Testis (tissue), 3 donors: Measurements from ENCODE around the gene STXBP5L. TPM values are rescaled to one million over a fixed set of nuclear protein-coding genes. Genes with fewer than 3 reads are reported as not detected.
"Not testable (repeated sequence)": the region's sequence is repeated elsewhere in the genome, so short reads cannot be mapped to it uniquely, and the experiment has no call there.

Experiments
- DNase-seq: peaks from one replicate; pipeline ENCODE4 v3.0.0-alpha.2; 2019
- H3K27ac ChIP-seq, 2 donors: fragments of 200-600 bp; sonication (generic); one replicate each; pipeline ENCODE4 v1.5.1; 2019
- H3K27me3 ChIP-seq: fragments of 200-600 bp; sonication (generic); one replicate; pipeline ENCODE4 v1.5.1; 2019
- H3K36me3 ChIP-seq: fragments of 200-600 bp; sonication (generic); one replicate; pipeline ENCODE4 v1.5.1; 2017; ENCODE audit warnings: low read depth; ENCODE audit errors: missing control alignments
- H3K4me1 ChIP-seq: fragments of 200-600 bp; sonication (generic); one replicate; pipeline ENCODE4 v1.5.1; 2019
- H3K4me3 ChIP-seq, 2 donors: fragments of 200-600 bp; sonication (generic); one replicate each; pipeline ENCODE4 v1.5.1; 2017 to 2019
- H3K9me3 ChIP-seq: fragments of 200-600 bp; sonication (generic); one replicate; pipeline ENCODE4 v1.5.1; 2017
- POLR2A ChIP-seq: fragments of 450-650 bp; IDR thresholded peaks from one replicate; pipeline ENCODE4 v1.6.1; 2017; ENCODE audit warnings: antibody characterized with exemption, mild to moderate bottlenecking, moderate library complexity
- WGBS, 2 donors: methylation state at CpG; one replicate each; pipeline ENCODE4 v1.1.5; 2018; 5-methylcytosine and 5-hydroxymethylcytosine counted together
- intact Hi-C: fragments of 100-400 bp; cut with DNase I; formaldehyde crosslinking; loops from one replicate; pipeline ENCODE4 v1.15.1; 2023; ENCODE audit warnings: low total_unique reads
- polyA plus RNA-seq: library from polyadenylated mRNA; stranded (reverse); fragments of 350-450 nt; fragmentation: Illumina TruSeq; extraction: RNeasy Lipid Tissue Mini Kit (QIAGEN cat#74804); gene quantifications from one replicate; pipeline ENCODE4 v1.2.3, GENCODE V29; 2014; ENCODE audit warnings: low read depth, low replicate concordance; ENCODE audit not compliant: insufficient read depth
- total RNA-seq, 2 donors: library from RNA; depleted of rRNA; stranded (reverse); fragments of >200 nt; gene quantifications; one replicate each; pipeline ENCODE4 v1.2.3, GENCODE V29; 2016
- TF ChIP-seq, protein P1 (sequence below), 3 experiments: fragments of 450-650 bp in 2 of 3; fragments of 200-600 bp in 1 of 3; sonication (generic) in 1 of 3; IDR thresholded peaks; one replicate each; pipeline ENCODE4 v1.5.1; 2016 to 2019; ENCODE audit warnings: antibody characterized with exemption in 3 of 3, mild to moderate bottlenecking in 2 of 3, moderate library complexity in 1 of 3

The STXBP5L gene
- total and polyA plus RNA-seq, 3 donors from 2014 or later, result 2.3 to 12.1 (median 10.0) TPM

DNA sequence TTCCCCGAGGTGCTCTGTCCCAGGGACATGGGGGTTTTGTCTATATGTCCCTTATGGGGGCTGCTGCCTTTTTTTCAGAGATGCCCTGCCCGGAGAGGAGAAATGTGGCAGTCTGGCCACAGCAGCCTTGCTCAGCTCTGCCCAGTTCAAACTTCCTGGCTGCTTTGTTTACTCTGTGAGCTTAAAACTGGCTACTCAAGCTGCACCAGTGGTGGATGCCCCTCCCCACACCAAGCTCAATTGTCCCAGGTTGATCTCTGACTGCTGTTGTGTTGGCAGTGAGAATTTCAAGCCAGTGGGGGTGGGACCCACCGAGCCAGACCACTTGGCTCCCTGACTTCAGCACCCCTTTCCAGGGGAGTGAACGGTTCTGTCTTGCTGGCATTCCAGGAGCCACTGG lies 188.9 kb downstream of the STXBP5L start:
- 59 to 61% methylated on average over 4 of the region's 4 CpGs for WGBS, 2 donors

DNA sequence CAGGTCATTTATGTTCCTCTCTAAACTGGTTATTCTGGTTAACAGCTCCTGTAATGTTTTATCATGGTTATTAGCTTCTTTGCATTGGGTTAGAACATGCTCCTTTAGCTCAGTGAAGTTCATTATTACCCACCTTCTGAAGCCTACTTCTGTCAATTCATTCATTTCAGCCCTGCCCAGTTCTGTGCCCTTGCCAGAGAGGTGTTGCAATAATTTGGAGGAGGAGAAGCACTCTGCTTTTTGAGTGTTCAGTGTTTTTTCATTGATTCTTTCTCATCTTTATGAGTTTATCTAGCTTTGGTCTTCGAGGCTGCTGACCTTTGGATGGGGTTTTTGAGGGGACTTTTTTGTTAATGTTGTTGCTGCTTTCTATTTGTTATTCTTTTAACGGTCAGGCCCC lies 203.1 kb downstream of the STXBP5L start:
- DNase-seq, H3K27me3 ChIP-seq: not testable (repeated sequence)
- 73 to 74% methylated on average over 2 of the region's 2 CpGs for WGBS, 2 donors

More for the DNA sequence above, 188.9 kb downstream of the STXBP5L start:
- Histone ChIP-seq H3K36me3 (no peaks in the 10 kb centered on the region), H3K4me1 (no peaks in the 10 kb centered on the region), H3K9me3 (no peaks in the 10 kb centered on the region), H3K4me3 (no peak overlapping the region), H3K27ac (no peak overlapping the region), H3K27me3 (no peaks in the 10 kb centered on the region)
- TF ChIP-seq, protein P1, sequence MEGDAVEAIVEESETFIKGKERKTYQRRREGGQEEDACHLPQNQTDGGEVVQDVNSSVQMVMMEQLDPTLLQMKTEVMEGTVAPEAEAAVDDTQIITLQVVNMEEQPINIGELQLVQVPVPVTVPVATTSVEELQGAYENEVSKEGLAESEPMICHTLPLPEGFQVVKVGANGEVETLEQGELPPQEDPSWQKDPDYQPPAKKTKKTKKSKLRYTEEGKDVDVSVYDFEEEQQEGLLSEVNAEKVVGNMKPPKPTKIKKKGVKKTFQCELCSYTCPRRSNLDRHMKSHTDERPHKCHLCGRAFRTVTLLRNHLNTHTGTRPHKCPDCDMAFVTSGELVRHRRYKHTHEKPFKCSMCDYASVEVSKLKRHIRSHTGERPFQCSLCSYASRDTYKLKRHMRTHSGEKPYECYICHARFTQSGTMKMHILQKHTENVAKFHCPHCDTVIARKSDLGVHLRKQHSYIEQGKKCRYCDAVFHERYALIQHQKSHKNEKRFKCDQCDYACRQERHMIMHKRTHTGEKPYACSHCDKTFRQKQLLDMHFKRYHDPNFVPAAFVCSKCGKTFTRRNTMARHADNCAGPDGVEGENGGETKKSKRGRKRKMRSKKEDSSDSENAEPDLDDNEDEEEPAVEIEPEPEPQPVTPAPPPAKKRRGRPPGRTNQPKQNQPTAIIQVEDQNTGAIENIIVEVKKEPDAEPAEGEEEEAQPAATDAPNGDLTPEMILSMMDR (IDR thresholded peaks at IDR 0.05), result no peak
- TF ChIP-seq POLR2A, result no peak
- intact Hi-C loops, result no loop called here
- no peak for DNase-seq

DNA sequence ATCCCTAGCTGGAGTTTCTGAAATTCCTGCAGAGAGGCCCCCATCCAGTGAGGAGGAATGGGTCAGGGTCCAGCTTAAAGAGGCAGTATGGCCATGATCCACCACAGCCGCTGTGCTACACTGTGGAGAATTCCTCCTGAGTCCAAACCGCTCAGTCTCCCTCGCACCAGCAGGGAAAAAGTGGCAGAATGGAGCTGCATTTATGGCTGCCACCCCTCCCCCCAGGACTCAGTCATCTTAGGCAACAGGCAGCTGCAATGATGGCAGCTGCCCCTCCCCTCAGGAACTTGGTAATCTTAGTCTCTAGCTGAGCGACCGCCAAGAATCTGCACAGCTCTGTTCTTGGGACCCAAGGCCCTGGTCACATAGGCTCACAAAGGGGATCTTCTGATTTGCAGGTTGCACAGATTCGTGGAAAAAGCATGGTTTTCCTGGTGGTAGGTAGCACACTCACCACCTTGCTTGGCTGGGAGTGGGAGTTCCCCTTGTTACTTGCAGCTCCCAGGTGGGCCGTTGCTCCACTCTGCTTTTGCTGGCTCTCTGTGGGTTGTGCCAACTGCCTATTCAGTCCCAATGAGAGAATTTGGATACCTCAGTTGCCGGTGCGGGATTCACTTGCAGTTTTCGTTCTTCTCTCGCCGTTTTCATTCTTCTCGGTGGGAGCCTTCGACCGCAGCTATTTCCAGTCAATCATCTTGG lies 204.1 kb downstream of the STXBP5L start:
- H3K36me3 ChIP-seq, result no peaks in the 10 kb centered on the region
- intact Hi-C loops, result no loop called here
- H3K4me3 ChIP-seq, result no peak overlapping the region
- no peaks in the 10 kb centered on the region for H3K27me3 ChIP-seq
- no peak for DNase-seq
- H3K9me3 ChIP-seq, result no peaks in the 10 kb centered on the region
- 65 to 72% methylated on average over 15 of the region's 15 CpGs for WGBS, 2 donors
- H3K4me1 ChIP-seq, result no peaks in the 10 kb centered on the region
- TF ChIP-seq, protein P1 (IDR thresholded peaks at IDR 0.05), result no peak
- TF ChIP-seq POLR2A, result no peak
- H3K27ac ChIP-seq, result no peak overlapping the region

More for the DNA sequence above, 203.1 kb downstream of the STXBP5L start:
- intact Hi-C loops, H3K36me3 ChIP-seq, H3K9me3 ChIP-seq, H3K4me3 ChIP-seq, H3K4me1 ChIP-seq, H3K27ac ChIP-seq: not testable (repeated sequence)

DNA sequence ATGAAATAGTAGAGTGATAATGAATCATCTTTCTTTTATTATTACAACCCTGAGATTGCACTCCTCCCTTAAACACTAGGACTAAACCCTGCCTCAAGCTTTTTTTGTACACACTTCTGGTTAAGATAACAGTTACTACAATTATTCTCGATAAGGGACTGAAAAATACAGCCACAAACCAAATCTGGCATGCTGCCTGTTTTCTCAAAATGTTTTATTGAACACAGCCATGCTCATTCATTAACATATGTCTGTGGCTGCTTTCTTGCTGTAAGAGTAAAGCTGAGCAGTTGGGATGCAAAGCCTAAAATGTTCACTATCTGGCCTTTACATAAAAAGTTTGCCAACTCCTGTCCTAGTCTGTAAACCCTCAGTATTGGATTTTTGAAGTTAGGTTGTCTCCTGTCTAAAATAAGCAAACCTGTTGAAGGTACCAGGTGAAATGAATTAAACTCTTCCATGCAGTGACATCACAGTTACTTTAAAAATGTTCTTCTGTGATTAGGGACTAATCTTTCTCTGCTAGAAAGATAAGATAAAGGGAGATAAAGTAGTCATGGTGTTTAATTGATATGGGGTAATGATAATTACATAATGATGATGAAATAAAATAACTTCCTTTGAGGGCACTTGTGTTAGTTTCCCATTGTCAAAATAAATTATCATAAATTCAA lies 218.2 kb downstream of the STXBP5L start:
- Histone ChIP-seq H3K4me1 (no peaks in the 10 kb centered on the region), H3K9me3 (no peaks in the 10 kb centered on the region), H3K27me3 (no peaks in the 10 kb centered on the region), H3K4me3 (no peak overlapping the region), H3K27ac (no peak overlapping the region), H3K36me3 (no peaks in the 10 kb centered on the region)
- TF ChIP-seq, protein P1 (IDR thresholded peaks at IDR 0.05), result no peak
- TF ChIP-seq POLR2A, result no peak
- intact Hi-C loops, result no loop called here
- WGBS, 2 donors, result 15 to 22% methylated on average over 1 of the region's 1 CpG
- no peak for DNase-seq

DNA sequence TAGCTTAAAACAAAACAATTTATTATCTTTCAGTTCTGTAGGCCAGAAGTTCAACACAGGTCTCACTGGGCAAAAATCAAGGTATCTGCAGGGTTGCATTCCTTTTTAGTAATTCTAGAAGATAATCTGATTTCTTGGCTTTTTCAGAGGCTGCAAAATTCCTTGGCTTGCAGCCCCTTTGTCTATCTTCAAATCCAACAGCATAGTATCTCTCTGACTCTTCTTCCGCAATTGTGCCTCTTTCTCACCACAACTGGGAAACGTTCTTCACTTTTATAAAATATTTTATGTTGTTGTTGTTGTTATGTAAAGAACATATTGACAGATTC lies 218.7 kb downstream of the STXBP5L start:
- WGBS, 2 donors, result 67 to 74% methylated on average over 2 of the region's 2 CpGs
- intact Hi-C loops, result no loop called here
- H3K36me3 ChIP-seq, result no peaks in the 10 kb centered on the region

More for the DNA sequence above, 218.7 kb downstream of the STXBP5L start:
- no peaks in the 10 kb centered on the region for H3K9me3 ChIP-seq
- H3K27me3 ChIP-seq, result no peaks in the 10 kb centered on the region
- DNase-seq, result no peak
- H3K4me1 ChIP-seq, result no peaks in the 10 kb centered on the region
- TF ChIP-seq, protein P1 (IDR thresholded peaks at IDR 0.05), result no peak
- no peak for TF ChIP-seq POLR2A
- H3K27ac ChIP-seq, result no peak overlapping the region
- no peak overlapping the region for H3K4me3 ChIP-seq
